HG03521 (cell line): ENCODE data around the gene SUCLG2.
"Not testable (repeated sequence)": the region's sequence is repeated elsewhere in the genome, so short reads cannot be mapped to it uniquely, and the experiment has no call there.

Experiments used
- ATAC-seq: cut with Tn5 transposase; IDR thresholded peaks from one replicate; pipeline ENCODE4 v1.9.1; 2021; ENCODE audit warnings: mild to moderate bottlenecking, moderate library complexity; ENCODE audit not compliant: unreplicated experiment

Gene SUCLG2

DNA sequence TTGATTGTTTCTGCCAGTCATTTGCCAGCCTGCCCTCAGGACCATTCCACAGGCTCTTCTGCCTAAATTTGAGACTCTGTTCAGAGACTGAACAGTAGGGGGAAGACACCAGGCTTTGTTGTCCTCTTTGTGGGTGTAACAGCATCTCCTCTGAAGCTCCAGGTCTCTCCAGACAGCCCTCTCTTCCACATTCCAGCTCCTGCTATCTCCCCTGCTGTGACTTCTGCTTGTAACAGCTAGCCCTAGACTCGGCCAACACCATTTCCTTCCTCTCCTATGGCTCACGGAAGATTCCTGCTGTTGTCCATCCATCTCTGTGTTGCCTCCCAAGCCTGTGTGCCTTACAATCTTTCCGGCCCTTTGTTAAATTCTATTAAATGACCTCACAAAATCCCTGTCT is 40.2 kb downstream of the SUCLG2 start:
- no peak for ATAC-seq

DNA sequence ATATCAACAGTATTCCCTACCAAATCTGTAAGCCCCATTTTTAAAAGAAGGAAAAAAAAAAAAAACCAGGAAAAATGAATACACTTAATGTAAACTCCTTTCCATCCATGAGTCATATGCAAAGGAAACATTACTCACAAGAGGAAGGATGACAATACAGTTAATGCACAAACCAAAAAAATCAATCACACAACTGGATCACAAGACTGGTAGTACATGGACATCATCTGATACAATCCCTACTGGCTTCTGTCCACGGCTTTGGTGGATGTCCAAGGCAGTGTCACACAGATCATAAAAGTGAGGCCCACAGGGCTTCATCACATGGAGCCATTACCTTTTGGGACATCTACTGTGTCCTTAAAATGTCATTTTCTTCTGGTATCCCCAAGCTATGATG is 44.0 kb downstream of the SUCLG2 start:
- no peak for ATAC-seq

DNA sequence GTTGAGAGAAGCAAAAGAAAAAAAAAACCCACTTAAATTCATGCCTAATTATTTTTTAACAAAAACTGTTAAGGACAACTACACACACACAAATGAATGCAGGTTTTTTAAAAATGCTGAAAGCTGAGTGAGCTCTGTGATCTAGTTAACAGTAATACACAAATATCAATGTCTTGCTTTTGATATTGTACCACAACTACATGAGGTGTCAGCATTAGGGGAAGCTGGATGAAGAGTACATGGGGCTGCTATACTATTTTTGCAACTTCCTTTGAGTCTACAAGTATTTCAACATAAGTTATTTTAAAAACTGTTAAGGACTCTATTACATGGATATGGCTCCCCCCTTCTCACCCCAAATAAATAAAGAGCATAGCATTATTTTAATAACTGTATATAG is 44.7 kb downstream of the SUCLG2 start:
- ATAC-seq: no peak

DNA sequence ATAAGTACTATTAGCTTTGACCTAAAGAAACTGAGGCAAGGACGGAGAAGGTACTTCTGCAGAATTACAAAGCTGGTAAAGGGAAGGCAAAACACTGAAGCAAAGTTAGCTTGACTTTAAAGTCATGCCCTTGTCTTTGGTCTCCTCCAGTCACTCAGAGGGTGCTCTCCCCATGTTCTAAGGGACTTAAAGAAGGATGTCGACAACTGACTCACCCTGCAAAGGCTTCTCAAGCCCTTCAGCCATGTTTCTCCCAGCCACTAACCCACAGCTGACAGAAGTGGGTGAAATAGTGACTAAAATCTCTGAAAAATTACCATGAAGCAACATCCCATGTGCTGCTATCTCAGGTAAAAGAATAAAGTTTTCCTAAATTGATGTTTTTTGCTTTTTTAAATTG is 46.4 kb downstream of the SUCLG2 start:
- no peak for ATAC-seq

DNA sequence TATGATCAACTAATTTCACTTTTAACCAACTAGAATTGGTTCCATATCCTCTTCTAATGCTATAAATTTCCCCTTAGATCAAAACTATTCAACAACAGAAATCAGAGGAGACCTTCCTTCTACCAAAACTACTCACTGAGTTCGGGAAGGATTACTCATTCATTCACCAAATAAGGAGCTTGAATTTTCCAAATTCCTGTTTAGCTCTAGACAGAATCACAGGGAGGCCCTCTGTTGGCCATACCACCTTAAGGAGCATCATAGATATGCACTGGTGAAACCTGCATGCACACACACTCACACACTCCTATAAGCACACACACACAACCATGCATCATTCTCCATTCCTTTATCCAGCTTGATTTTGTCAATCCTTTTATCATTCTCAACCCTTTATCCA is 49.0 kb downstream of the SUCLG2 start:
- ATAC-seq: no peak

DNA sequence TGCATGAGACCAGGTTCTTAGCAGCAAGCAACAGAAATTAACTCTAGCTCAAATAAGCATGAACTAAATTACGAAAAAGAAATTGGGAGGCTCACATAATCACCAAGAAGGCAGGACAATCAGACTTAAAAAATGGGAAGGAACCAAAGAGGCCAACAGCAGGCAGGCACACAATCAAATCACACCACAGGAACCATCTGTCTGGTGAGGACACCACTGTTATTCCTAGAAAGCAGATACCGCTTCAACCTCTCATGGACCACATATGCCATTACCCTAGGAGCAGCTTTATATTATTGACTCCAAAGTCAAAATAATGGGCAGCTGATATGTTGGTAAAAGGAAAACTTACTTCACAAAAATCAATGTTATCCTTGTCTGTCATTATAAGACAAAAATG is 51.6 kb downstream of the SUCLG2 start:
- no peak for ATAC-seq

DNA sequence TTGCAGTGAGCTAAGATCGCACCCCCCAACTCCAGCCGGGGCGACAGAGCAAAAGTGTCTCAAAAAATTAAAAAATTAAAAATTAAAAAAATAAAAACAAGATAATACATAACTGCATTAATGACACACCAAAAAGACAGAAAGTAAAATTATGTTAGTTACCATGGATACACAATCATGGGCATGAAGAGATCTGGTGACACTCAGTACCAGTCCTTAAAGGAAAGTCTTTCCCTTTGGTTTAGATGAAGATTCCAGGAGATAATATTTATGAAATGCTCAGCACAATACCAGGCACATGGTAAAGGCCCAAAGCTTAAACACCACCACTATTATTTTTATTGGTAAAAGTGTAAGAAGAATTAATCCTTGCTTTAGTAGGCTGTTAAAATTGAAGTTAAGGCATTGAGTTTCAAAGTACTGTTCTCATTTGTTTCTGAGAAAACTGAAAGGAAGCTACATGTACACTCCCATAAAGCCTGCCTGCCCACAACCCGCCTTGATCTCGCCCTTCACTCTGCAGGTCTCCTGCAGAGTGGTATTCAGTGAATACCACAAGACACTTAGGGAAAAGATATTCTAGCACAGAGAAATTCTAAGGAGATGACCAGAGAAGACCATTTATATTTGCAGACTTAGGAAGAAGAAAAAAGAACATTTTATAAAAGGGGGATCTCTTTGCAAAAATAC is 52.3 kb downstream of the SUCLG2 start:
- no peak for ATAC-seq

DNA sequence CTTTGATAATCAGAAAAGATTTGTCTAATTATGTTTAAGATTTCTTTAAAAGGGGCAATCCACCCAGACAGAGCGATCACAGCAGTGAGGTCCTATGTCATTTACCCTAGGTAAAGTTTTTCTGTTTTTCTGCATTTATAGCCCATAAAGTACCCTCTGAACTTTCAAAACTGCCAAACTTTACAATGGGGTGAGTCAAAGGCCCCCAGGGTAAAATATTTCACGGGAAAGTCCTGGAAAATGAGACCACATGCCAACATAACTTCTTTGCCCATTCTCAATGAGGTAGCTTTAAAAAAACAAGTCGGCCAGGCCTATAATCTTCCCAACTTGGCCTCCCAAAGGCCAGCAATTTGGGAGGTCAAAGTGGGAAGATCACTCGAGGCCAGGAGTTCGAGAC is 53.0 kb downstream of the SUCLG2 start:
- ATAC-seq: no peak

DNA sequence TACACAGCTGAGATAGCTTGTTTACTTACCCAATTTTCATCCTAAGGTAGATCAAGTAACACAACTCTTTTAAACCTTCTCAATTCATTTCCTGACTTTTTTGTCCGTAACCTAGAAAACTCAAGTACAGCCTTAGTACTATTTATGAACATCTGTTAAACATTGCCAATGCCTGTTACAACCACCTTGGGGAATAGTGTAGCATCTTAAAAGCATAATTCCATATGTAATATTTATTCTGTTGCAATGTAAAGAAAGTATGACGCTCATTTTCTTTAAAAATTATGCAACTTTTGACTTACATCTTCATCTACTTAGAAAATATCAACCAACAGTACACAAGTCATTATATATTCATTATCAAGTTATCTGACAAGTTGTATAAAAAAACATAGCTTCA is 54.6 kb downstream of the SUCLG2 start:
- no peak for ATAC-seq

DNA sequence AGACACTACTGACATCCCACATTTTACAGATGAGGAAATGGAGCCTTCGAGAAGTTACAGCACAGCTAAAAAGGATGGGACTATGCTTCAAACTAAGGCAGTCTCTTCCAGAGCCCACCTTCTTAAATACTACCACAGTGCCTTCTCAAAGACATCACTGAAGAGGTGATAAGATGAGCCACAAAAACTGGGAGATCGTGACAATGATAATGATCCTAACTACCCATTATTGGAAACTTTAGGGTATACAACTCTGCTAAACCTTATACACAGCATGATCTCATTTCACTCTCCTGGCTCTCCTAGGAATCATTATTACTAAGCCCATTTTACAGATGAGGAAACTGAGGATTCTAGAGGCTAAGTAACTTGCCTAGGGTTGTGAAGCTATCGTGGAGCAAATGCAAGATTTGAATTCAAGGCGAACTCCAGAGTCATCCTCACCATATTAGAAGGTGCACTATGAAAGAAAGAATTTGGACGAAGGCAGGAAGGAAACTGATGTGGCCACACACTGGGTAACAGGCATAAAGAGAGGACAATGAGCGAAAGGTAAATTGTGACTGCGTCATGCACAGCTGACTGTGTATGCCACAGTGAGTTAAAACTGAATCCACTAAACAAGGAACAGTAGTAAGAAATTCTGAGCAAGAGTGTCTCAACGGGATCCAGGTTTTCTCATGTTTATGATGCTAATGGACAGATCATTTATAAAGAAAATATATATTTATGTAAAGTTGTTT is 55.4 kb downstream of the SUCLG2 start:
- no peak for ATAC-seq

DNA sequence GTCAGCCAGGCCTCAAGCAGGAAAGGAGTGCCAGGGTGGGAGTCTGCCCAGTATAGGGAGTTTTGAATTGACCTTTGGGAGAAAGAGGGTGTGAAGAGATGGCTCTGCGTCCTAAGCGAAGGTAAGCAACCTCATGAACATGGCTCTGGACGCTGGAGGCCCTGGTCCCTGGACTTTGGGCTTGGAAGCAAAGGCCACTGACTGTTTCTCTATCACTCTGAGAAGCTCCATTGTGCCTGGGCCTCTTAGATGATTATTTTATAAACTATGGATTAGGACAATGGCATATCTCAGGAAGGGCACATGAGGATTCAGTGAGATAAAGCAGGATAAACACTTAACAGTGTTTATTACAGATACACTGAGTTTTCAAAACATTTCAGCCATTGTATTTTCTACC is 59.0 kb downstream of the SUCLG2 start:
- no peak for ATAC-seq

DNA sequence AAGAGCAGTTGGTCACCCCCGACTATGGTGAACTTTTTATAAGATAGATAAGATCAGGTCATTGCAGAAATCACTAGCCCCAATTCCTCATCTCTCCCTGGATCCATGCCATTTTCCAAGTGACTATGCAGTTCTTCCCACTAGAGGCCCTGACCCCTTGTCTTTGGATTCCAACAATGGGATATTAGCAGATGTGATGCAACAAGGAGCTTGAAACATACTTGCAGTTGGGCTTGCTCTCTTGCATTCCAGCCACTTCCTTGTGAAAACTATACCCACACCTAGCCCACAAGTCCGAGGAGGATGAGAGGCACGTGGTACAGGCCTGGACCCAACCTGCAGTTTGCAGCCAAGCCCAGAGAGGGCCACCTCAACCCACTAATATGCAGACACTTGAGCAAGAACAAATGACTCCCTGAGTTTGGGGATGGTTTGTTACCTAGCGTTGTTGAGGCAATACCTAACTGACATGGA is 60.6 kb downstream of the SUCLG2 start:
- no peak for ATAC-seq

DNA sequence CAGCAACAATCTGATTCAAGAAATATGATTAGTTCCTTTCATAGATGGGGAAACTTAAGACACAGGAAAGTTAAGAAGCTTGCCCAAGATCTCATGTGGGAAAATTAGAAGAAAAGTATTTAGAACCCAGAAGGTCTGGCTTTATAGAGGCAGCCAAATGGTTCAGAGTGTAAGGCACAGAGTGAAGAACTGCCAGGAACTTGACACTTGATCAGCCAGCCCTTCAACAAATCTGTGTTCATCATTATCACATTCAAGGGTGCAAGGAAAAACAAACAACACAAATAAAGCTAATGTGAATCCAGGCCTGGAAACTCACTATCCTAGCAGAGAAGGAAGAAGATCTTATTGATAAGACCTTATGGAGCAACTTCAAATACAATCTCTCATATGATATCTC is 62.4 kb downstream of the SUCLG2 start:
- ATAC-seq: no peak

DNA sequence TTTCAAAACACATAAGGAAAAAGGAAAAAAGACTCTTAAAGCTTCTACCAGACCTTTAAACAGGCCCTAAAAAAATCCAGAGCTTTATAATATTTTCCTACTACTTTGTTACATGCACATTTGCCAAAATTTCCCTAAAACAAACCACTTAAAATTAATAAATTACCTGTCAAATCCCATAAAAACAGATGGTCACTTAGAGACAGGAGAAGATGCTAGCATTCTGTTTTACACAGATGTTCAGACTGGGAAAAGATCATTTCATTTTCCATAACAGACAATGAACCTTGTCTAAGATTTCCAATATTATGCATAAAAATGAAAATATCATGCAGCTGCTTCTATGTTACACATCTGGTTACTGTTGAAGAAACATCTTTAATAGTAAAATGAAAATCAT is 66.6 kb downstream of the SUCLG2 start:
- no peak for ATAC-seq

DNA sequence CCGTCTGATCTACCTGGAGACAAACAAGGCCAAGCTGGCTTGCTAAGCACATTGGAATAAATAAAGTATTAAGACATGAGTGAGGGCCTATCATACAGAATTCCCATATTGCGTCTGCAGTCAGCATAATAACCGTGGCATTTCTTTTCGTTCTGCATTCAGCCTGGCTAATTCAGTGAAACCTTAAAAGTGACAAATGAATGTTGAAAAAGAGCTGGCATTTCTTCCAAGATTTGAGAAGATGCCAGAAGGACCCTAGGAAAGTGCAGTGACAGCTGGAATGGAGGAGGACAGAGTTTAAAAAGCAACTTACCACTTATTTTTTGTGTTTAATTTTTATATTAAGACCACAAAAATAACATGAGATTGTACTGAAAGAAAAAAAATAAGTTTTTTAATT is 67.1 kb downstream of the SUCLG2 start:
- no peak for ATAC-seq

DNA sequence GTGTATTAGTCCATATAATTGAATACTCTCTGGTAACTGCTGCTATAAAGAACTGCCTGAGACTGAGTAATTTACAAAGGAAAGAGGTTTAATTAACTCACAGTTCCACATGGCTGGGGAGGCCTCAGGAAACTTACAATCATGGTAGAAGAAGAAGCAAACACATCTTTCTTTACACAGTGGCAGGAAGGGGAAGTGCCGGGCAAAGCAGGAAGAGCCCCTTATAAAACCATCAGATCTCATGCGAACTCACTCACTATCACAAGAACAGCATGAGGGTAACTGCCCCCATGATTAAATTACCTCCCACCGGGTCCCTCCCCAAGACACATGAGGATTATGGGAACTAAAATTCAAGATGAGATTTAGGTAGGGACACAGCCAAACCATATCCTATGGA is 69.8 kb downstream of the SUCLG2 start:
- ATAC-seq: not testable (repeated sequence)

DNA sequence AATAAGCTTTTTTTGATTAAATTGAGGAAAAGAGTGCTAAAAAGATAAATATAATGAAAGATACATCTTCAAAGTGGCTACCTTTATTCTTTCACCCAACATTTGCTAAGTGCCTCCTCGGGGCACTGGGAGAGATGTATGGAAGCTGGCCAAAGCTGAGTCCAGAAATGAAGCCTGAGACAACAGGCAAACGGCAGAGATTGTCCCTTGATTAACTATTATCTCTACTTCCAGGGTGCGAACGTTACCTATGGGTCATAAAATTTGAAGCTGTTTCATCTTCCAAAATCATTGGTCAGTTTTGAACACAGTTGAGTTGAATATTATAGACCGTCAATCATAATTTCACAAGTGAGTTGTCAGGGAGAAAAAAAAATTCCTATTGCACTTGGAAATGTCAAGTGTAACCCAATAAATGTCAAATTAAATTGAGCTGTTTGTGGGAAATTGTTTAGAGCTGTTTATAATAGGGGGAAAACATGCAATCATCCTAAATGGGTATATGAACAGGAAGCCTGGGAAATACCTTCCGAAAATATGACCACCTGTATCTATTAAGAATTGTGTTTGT is 73.9 kb downstream of the SUCLG2 start:
- ATAC-seq: no peak

DNA sequence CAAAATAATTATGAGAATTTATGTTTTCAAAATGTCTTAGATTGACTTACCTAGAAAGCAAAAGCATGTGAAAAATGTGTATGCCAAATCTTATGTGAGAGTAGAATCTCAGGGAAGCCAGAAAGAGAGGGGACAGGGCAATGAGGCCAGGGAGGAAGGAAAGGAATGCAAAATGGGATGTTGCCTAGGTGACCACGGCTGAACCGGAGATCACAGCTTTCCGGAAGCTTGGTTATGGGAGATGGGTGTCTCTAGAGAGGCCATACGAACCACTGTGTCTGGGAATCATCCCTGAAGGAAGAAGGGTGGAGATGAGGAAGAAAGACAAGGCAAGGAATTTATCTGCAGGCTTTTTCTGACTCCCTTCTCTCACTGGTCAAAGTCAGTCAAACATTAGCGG is 76.0 kb downstream of the SUCLG2 start:
- ATAC-seq: no peak

DNA sequence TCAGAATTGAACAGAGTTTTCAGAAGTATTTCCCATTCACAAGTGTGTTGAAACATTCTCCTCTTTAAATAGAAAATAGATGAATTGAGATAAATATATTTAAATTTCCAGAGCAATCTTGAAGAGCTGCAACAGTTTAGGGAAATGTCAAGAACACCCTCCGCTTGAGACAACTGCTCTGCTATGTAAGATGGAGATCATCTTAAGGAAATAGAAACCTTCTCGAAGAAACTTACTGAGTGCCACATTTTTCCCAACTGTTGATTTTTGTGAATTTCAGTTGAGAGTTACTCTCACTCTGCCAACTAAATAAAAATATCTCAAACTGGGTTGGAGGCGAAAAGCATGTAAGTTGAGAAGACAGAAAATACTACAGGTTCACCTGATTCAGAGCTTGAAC is 78.0 kb downstream of the SUCLG2 start:
- ATAC-seq: no peak

DNA sequence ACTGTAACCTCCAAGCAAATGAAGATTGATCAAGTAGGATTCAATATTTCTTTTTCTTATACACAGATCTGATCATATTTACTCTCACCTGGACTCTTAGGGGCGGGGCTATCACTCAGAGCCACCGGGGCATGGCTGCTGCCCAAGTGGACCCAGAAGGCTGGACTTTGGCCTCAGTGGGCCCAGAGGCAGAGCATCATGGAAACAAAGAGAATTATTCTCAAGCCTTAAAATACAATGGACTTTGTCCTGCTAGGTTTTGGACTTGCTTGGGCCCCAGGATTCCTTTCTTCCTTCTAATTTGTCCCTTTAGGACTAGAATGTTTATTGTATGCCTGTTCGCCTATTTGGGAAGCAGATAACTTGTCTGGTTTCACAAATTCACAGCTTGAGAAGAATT is 85.1 kb downstream of the SUCLG2 start:
- no peak for ATAC-seq

DNA sequence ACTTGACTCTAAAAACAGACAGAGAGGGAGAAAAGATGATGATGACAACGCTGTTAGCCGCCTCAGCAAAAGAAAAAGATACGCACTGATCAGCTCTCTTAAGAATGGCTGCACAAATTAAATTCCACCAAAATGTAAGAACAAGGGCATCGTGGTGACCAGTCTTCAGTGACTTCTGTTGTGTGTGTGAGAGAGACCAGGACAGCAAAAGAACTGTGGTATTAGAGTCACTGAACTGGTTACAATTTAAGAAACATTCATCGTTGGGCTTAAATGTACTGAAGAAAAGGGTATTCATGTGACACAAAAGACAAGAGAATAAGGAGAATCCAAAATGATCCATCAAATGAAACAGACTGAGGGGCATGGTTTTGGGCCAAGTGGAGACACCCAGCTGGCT is 86.5 kb downstream of the SUCLG2 start:
- ATAC-seq: no peak

DNA sequence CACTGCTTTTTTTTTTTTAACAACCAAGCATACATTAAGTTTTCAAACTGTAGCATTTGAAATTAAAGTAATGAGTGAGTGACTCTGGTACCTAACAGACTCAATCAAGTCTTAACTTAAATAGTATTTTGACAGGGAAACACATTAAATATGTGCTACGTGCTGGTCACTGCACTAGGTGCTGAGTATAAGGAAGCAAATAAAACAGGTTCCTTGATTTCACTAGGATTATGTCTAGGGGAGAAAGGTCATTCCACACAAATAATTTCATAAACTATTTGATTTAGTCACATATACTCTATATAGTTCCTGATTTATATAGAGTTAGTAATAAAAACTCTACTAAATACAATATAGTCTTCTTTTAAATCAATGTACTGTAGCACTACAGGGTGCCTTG is 89.4 kb downstream of the SUCLG2 start:
- ATAC-seq: no peak
